Cardiac muscle cell (in vitro differentiated cells and primary cell): Measurements from ENCODE around the gene PROCA1. TPM values are rescaled to one million over a fixed set of nuclear protein-coding genes. Genes with fewer than 3 reads are reported as not detected.

Source experiments
- DNase-seq, 2 donors: peaks; one replicate each; pipeline versions ENCODE4 v3.0.0 to v3.0.0-alpha.2; 2010 to 2017; ENCODE audit warnings: low read depth in 1 of 2, low spot score in 1 of 2
- H3K27ac ChIP-seq: fragments of 200-600 bp; sonication (generic); 2 replicates; pipeline ENCODE4 v1.5.1; 2016
- H3K27me3 ChIP-seq: fragments of 200-600 bp; sonication (generic); 2 replicates; pipeline ENCODE4 v1.6.0; 2016; ENCODE audit warnings: control low read depth
- H3K36me3 ChIP-seq: fragments of 200-600 bp; sonication (generic); 2 replicates; pipeline ENCODE4 v1.5.1; 2016; ENCODE audit warnings: control low read depth
- H3K4me1 ChIP-seq: fragments of 200-600 bp; sonication (generic); 2 replicates; pipeline ENCODE4 v1.8.1; 2017; ENCODE audit warnings: low read depth, mild to moderate bottlenecking, mixed run types
- H3K4me3 ChIP-seq: fragments of 200-600 bp; sonication (generic); 2 replicates; pipeline ENCODE4 v1.5.1; 2016; ENCODE audit warnings: mild to moderate bottlenecking
- H3K9me3 ChIP-seq: fragments of 200-600 bp; sonication (generic); 2 replicates; pipeline ENCODE4 v1.5.1; 2017; ENCODE audit warnings: low read depth, mild to moderate bottlenecking, control low read depth
- polyA plus RNA-seq: library from polyadenylated mRNA; unstranded; fragments of >200 nt; fragmentation: Nextera tagmentation; extraction: Ambion mirVana; gene quantifications from 2 replicates; pipeline ENCODE4 v1.2.1, GENCODE V29; 2016
- total RNA-seq: library from RNA; depleted of rRNA; stranded (reverse); fragments of >200 nt; gene quantifications from 2 replicates; pipeline ENCODE4 v1.2.3, GENCODE V29; 2016
- TF ChIP-seq, protein P1 (sequence below): IDR thresholded peaks from 2 replicates; pipeline ENCODE4 v1.5.1; 2012; ENCODE audit warnings: low read depth, mild to moderate bottlenecking, low read length

Gene PROCA1, protein sequence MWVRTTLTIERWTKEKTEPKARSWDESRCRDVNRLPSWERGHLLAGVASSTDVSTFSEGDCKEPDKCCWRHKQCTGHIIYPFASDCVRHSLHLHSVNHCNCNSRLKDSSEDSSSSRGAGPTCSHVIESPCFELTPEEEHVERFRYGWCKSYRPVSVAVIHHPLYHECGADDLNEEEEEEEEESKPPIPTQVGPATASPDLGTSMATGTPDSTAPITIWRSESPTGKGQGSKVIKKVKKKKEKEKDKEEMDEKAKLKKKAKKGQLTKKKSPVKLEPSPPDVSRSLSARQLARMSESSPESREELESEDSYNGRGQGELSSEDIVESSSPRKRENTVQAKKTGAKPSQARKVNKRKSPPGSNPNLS
- total RNA-seq (19.4 and 44.8 TPM in 2 replicates), polyA plus RNA-seq (7.8 and 11.1 TPM in 2 replicates)

DNA sequence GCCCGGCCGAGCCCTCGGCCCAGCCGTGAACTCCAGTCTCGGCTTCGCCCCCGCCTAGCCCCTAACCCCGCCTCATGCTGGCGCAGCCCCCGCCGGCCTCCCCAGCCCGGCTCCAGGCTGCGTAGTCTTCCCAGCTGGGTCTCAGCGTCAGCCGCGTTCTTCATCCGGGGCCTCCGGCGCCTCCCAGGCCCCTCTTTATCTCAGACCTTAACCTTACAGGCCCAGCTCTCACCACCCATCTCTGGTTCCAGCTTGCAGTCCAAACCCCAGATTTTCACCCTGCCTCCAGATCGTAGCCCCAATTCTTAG lies at the start of gene PROCA1:
PROCA1 (minus strand) TSS at position 166 of the 309 bp plus-strand sequence. CDS start 228 bp downstream, outside the sequence.
- no peak for DNase-seq
- H3K9me3 ChIP-seq, result no peaks in the 10 kb centered on the region
- H3K4me1 ChIP-seq, result peaks cover 16% of the 10 kb centered on the region
- peaks cover 13% of the 10 kb centered on the region for H3K36me3 ChIP-seq
- peak within 1 kb of the TSS; percentile 89 for H3K27ac ChIP-seq
- peak within 1 kb of the TSS; percentile 36 for H3K4me3 ChIP-seq
- TF ChIP-seq, protein P1, sequence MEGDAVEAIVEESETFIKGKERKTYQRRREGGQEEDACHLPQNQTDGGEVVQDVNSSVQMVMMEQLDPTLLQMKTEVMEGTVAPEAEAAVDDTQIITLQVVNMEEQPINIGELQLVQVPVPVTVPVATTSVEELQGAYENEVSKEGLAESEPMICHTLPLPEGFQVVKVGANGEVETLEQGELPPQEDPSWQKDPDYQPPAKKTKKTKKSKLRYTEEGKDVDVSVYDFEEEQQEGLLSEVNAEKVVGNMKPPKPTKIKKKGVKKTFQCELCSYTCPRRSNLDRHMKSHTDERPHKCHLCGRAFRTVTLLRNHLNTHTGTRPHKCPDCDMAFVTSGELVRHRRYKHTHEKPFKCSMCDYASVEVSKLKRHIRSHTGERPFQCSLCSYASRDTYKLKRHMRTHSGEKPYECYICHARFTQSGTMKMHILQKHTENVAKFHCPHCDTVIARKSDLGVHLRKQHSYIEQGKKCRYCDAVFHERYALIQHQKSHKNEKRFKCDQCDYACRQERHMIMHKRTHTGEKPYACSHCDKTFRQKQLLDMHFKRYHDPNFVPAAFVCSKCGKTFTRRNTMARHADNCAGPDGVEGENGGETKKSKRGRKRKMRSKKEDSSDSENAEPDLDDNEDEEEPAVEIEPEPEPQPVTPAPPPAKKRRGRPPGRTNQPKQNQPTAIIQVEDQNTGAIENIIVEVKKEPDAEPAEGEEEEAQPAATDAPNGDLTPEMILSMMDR, result no peak
- no peaks in the 10 kb centered on the region for H3K27me3 ChIP-seq

DNA sequence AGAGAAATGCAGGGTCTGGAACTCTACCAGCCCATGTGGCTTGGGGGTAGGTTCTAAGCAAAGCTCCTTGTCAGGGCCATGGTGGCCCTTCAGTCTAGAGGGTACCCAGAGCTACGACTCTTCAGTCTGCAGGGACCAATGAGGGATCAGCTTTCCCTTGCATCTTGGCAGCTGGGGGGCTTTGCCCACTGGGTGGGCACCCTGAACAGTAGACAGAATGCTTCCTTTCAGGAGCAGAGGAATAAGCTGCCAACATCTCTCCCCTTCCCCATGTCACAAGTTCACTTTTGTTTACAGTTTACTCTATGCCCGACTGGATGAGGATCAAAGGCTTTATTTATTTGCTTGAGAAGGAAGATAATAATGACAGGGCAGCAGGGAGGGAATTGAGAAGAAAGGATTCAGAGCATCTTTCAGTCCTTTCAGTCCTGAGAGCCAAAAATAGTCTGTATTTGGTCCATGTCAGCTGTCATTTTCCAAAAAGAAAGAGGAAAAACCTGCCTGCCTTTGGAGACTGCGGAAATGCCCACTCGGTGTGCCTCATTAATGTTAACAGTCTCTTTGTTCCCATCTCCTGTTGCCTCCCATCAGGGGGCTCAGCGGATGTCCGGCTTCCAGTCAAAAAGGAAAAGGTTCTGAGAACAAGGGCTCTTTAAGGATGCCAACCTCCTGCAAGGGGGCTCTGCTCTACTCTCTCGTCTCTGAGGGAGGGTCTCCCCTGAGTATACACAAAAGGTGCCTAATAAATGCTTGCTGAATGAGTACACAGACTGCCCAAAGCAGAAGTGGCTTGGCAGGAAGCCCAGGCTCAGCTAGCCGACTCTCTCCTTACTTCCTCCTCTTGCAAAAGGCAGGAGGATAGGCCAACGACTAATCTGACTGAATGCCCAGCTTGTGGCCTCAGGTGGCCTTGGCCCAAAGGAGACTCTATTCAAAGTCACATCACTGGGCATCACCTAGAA lies 49.2 kb upstream of the PROCA1 start:
- TF ChIP-seq, protein P1, result no peak
- Histone ChIP-seq H3K4me3 (no peak overlapping the region), H3K36me3 (peaks cover 25% of the 10 kb centered on the region), H3K4me1 (no peaks in the 10 kb centered on the region), H3K27me3 (no peaks in the 10 kb centered on the region), H3K27ac (no peak overlapping the region), H3K9me3 (no peaks in the 10 kb centered on the region)
- DNase-seq, result peak in 1 of 2 donors; percentile 59

DNA sequence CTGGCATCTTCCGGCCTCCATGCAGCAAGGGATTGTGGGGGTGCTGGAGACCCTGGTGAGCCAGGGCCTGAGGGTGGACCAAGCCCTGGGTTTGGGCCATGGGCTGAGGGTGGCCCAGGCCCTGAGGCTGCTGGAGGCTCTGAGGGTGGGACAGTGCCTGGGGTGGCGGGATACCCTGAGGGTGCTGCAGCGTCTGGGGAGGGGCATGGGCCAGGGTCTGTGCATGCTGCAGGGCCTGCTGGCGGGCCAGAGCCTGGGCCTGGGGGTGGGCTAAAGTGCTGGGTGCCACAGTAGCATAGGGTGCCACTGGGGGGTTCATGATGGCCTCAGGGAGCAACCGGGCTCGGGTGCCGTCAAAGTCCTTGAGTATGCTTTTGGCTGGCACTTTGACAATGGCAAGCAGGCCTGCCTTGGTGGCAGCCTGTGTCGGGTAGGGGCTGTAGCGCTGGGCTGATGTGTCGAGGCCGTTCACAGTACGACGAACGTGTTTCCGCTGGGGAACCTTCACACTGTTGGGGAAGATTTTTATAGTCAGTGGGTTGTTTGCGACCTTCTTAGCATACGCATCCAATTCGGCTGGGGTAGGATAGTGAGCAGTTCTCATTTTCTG lies 47.7 kb upstream of the PROCA1 start:
- H3K4me3 ChIP-seq, result no peak overlapping the region
- no peaks in the 10 kb centered on the region for H3K9me3 ChIP-seq
- no peak for DNase-seq
- H3K27ac ChIP-seq, result no peak overlapping the region
- no peaks in the 10 kb centered on the region for H3K27me3 ChIP-seq
- peaks cover 16% of the 10 kb centered on the region for H3K36me3 ChIP-seq
- TF ChIP-seq, protein P1, result no peak
- no peaks in the 10 kb centered on the region for H3K4me1 ChIP-seq

DNA sequence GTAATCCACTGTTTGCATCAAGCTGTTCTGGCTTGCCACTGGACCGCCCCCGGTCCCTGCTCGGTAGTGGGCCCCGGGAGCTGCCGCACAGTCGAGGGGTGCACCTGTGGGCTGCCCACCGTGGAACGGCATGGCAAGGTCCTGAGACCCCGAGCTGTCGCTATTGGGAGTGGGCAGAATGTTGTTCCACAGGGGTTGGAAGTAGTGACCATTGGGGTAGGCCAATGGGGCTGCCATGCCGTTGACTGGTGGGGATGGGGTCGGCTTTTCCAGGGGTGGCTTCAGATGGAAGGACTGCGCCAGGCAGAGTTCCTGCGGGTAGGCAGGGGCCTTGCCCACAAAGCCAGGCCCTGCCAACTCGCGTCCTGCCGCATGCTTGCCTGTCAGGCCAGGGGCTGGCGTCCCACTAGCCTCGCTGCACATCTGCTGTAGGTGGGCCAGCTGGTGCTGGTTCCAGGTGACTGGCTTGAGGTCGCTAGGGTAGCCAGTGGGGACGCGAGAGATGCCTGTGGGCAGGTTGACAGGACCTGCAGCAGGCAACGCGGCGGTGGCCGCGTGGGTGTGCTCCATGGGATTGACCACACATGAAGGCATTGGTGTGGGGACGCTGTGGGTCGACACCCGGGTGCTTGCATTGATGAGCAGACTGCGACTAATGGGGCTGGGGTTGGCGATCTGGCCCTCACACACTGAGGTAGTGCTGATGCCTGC lies 46.9 kb upstream of the PROCA1 start:
- Histone ChIP-seq H3K27ac (no peak overlapping the region), H3K27me3 (no peaks in the 10 kb centered on the region), H3K4me3 (no peak overlapping the region), H3K9me3 (no peaks in the 10 kb centered on the region), H3K4me1 (no peaks in the 10 kb centered on the region), H3K36me3 (peaks cover 16% of the 10 kb centered on the region)
- no peak for DNase-seq
- TF ChIP-seq, protein P1, result no peak
